Psoas muscle (tissue), 8 donors: ENCODE measurements around the gene PI4KB. TPM values are rescaled to one million over a fixed set of nuclear protein-coding genes. Genes with fewer than 3 reads are reported as not detected.

Experiments used
- ATAC-seq, 4 donors: fragments of 200-7000 bp; cut with Tn5 transposase; one replicate each; pipeline ENCODE4 v1.9.1; 2020; ENCODE audit warnings: moderate library complexity in 3 of 4, mild to moderate bottlenecking in 2 of 4
- DNase-seq, 2 donors: peaks; one replicate each; pipeline ENCODE4 v3.0.0-alpha.2; 2020
- H3K27ac ChIP-seq: fragments of 200-600 bp; one replicate; pipeline ENCODE4 v1.8.0; 2022
- H3K27me3 ChIP-seq, 3 donors: fragments of 200-600 bp in 1 of 3; one replicate each; pipeline versions ENCODE4 v1.6.1 to v1.8.0; 2013 to 2022; ENCODE audit warnings: low read length in 2 of 3, mild to moderate bottlenecking in 2 of 3, moderate library complexity in 1 of 3; ENCODE audit not compliant: insufficient read depth in 3 of 3
- H3K36me3 ChIP-seq, 2 donors: fragments of 200-600 bp in 1 of 2; one replicate each; pipeline versions ENCODE4 v1.6.1 to v1.8.0; 2013 to 2022; ENCODE audit warnings: low read depth in 1 of 2, mild to moderate bottlenecking in 1 of 2, moderate library complexity in 1 of 2; ENCODE audit not compliant: insufficient read depth in 1 of 2
- H3K4me1 ChIP-seq: fragments of 200-600 bp; one replicate; pipeline ENCODE4 v1.8.0; 2022
- H3K4me3 ChIP-seq: fragments of 200-600 bp; one replicate; pipeline ENCODE4 v1.8.0; 2022; ENCODE audit warnings: mild to moderate bottlenecking
- H3K9me3 ChIP-seq: fragments of 200-600 bp; one replicate; pipeline ENCODE4 v1.8.0; 2022
- CTCF ChIP-seq: fragments of 200-600 bp; IDR thresholded peaks from one replicate; pipeline ENCODE4 v1.8.0; 2022; ENCODE audit warnings: antibody characterized with exemption
- WGBS, 3 donors: extraction: QIAGEN DNeasy Blood & Tissue Kit; methylation state at CpG; one replicate each; pipeline versions ENCODE4 v1.1.6 to v1.1.7; 2013; 5-methylcytosine and 5-hydroxymethylcytosine counted together
- intact Hi-C, 2 donors: fragments of 100-400 bp; cut with DNase I; formaldehyde crosslinking; loops; one replicate each; pipeline versions ENCODE4 v1.11.0 to v1.14.2; 2022
- polyA plus RNA-seq, 3 donors: library from polyadenylated mRNA; stranded (reverse); fragments of 200-250 nt; gene quantifications; one replicate each; pipeline ENCODE4 v1.2.3, GENCODE V29; 2013
- total RNA-seq, 4 donors: library from RNA; stranded (reverse); fragmentation: NEBNext Ultra II Directional in 2 of 4; extraction: Animal tissue kit (Norgen Biotek cat#: 25700) in 2 of 4; gene quantifications; one replicate each; pipeline versions ENCODE4 v1.2.1 to v1.2.4, GENCODE V29; 2021 to 2023
- donor health status: healthy with polysubstance abuse.
- donor health status: DM: no; HTN: no; CAD: no; lungs with moderate emphysema.
- donor health status: Bipolar disorder and iron deficiency.
- donor health status: healthy.
- donor health status: DM: yes; HTN: yes; CAD: no.
- donor health status: DM: no; HTN: no; CAD: no.
- donor health status: DM: no; HTN: no; CAD: no.
- donor health status: DM: yes; HTN: yes; CAD: no.

PI4KB gene
- total and polyA plus RNA-seq, 7 donors: 42.6 to 96.4 (median 66.3) TPM

- DNase-seq: peak; percentile 34 to 62
- TF ChIP-seq CTCF: no peak
- Histone ChIP-seq H3K4me3 (no peak overlapping the region), H3K4me1 (peaks cover 43% of the 10 kb centered on the region), H3K27me3 (no peaks in the 10 kb centered on the region), H3K9me3 (no peaks in the 10 kb centered on the region), H3K36me3 (peaks cover 2 to 54% of the 10 kb centered on the region in 2 donors), H3K27ac (peak overlapping the region; percentile 60)
- 40 to 65% (median 43%) methylated on average over 8 of the region's 8 CpGs for WGBS, 3 donors
- intact Hi-C loops: no loop called here
- peak in 3 of 4 donors; percentile 31 to 44 (median 31) for ATAC-seq
Measured at GRCh38 chr1:151367658-151368392, 40.6 kb upstream of the PI4KB start.

GRCh38 chr1:151364996-151365395 lies 37.8 kb upstream of the PI4KB start:
- Histone ChIP-seq H3K36me3 (peaks cover 2 to 54% of the 10 kb centered on the region in 2 donors), H3K9me3 (no peaks in the 10 kb centered on the region), H3K27ac (no peak overlapping the region), H3K4me1 (peaks cover 21% of the 10 kb centered on the region), H3K27me3 (no peaks in the 10 kb centered on the region), H3K4me3 (no peak overlapping the region)
- 90 to 95% (median 93%) methylated on average over 4 of the region's 4 CpGs for WGBS, 3 donors
- DNase-seq (no peak), ATAC-seq (no peak)
- no peak for TF ChIP-seq CTCF
- intact Hi-C loops: no loop called here

- no peak for ATAC-seq
- TF ChIP-seq CTCF: no peak
- intact Hi-C loops: no loop called here
Measured at GRCh38 chr1:151362308-151363155, 35.3 kb upstream of the PI4KB start.

GRCh38 chr1:151361883-151362282 lies 34.7 kb upstream of the PI4KB start:
- Histone ChIP-seq H3K27ac (no peak overlapping the region), H3K4me3 (no peak overlapping the region), H3K36me3 (peaks cover 2 to 36% of the 10 kb centered on the region in 2 donors), H3K9me3 (no peaks in the 10 kb centered on the region), H3K4me1 (no peaks in the 10 kb centered on the region), H3K27me3 (no peaks in the 10 kb centered on the region)
- no peak for ATAC-seq
- TF ChIP-seq CTCF: no peak
- DNase-seq: no peak
- intact Hi-C loops: no loop called here

More at GRCh38 chr1:151362308-151363155, 35.3 kb upstream of the PI4KB start:
- H3K4me1 ChIP-seq: peaks cover under 1% of the 10 kb centered on the region
- 92 to 98% (median 93%) methylated on average over 3 of the region's 3 CpGs for WGBS, 3 donors
- H3K27me3 ChIP-seq: no peaks in the 10 kb centered on the region
- no peak overlapping the region for H3K4me3 ChIP-seq
- H3K27ac ChIP-seq: no peak overlapping the region
- H3K9me3 ChIP-seq: no peaks in the 10 kb centered on the region
- DNase-seq: no peak
- H3K36me3 ChIP-seq: peaks cover 2 to 38% of the 10 kb centered on the region in 2 donors
